Endothelial cell of umbilical vein (primary cell): ENCODE data around the gene GUK1. TPM values are rescaled to one million over a fixed set of nuclear protein-coding genes. Genes with fewer than 3 reads are reported as not detected.

ENCODE experiments used
- BruUV-seq: library from RNA; stranded (reverse); fragments of 400-500 nt; replicated peaks from 2 replicates; lab custom pipeline; 2021; lab: Mats Ljungman, UMichigan
- CTCF ChIA-PET: fragments of 300-600, 350-600 bp; sonication (Branson Sonifier 250); formaldehyde crosslinking; loops from one replicate; lab custom pipeline; 2021; ENCODE audit warnings: antibody characterized with exemption, inconsistent platforms; lab: Charles Lee
- POLR2A ChIA-PET: fragments of 300-600, 350-600 bp; sonication (Branson Sonifier 250); formaldehyde crosslinking; loops from one replicate; lab custom pipeline; 2021; ENCODE audit warnings: antibody characterized with exemption, inconsistent platforms; lab: Charles Lee
- DNase-seq: peaks from one replicate; pipeline ENCODE4 v3.0.0-alpha.2; 2011; ENCODE audit warnings: low read depth, low spot score
- FAIRE-seq: peaks from 2 replicates; lab custom pipeline; 2011; peaks lifted over from hg19 to GRCh38; lab: Jason Lieb, UNC
- H2AFZ ChIP-seq: 2 replicates; pipeline ENCODE4 v1.6.0; 2012; ENCODE audit warnings: low read depth, low read length, control low read depth, inconsistent platforms
- H3K27ac ChIP-seq: 2 replicates; pipeline ENCODE4 v1.5.1; 2011; ENCODE audit warnings: low read depth, mild to moderate bottlenecking, control low read depth, low read length, moderate library complexity; ENCODE audit not compliant: insufficient read depth
- H3K27me3 ChIP-seq, 2 experiments: 2 replicates each; pipeline versions ENCODE4 v1.6.0 to v1.6.1; 2011; ENCODE audit warnings: low read length in 2 of 2, mixed read lengths in 1 of 2; ENCODE audit not compliant: control insufficient read depth in 2 of 2, insufficient read depth in 2 of 2
- H3K36me3 ChIP-seq, 2 experiments: 2 replicates in 1 of 2; 3 replicates in 1 of 2; pipeline ENCODE4 v1.5.1; 2011; ENCODE audit warnings: low read length in 2 of 2, mild to moderate bottlenecking in 1 of 2, moderate library complexity in 1 of 2; ENCODE audit not compliant: control insufficient read depth in 2 of 2, insufficient read depth in 2 of 2; ENCODE audit errors: extremely low read depth in 1 of 2
- H3K4me1 ChIP-seq: 3 replicates; pipeline ENCODE4 v1.5.1; 2011; ENCODE audit warnings: mild to moderate bottlenecking, low read length; ENCODE audit not compliant: control insufficient read depth, insufficient read depth; ENCODE audit errors: extremely low read depth
- H3K4me2 ChIP-seq: 2 replicates; pipeline ENCODE4 v1.6.1; 2011; ENCODE audit warnings: low read length, control low read depth, mixed read lengths; ENCODE audit not compliant: insufficient read depth
- H3K4me3 ChIP-seq, 3 experiments: fragments of 200-600 bp in 1 of 3; sonication (generic), shearing (Covaris generic) in 1 of 3; replicated peaks in 1 of 3; 2 replicates each; pipeline ENCODE4 v1.5.1; 2011 to 2016; ENCODE audit warnings: control low read depth in 3 of 3, low read length in 3 of 3, mild to moderate bottlenecking in 2 of 3, inconsistent platforms in 1 of 3, low read depth in 1 of 3, moderate library complexity in 1 of 3; ENCODE audit not compliant: insufficient read depth in 1 of 3
- H3K79me2 ChIP-seq: 2 replicates; pipeline ENCODE4 v1.6.0; 2012; ENCODE audit warnings: low read length, inconsistent platforms; ENCODE audit not compliant: control insufficient read depth, insufficient read depth
- H3K9ac ChIP-seq: replicated peaks from 2 replicates; pipeline ENCODE3; 2011; ENCODE audit warnings: low read length, control low read depth; ENCODE audit not compliant: insufficient read depth; ENCODE audit errors: extremely low read depth
- H3K9me1 ChIP-seq: replicated peaks from 3 replicates; pipeline ENCODE4 v1.6.0; 2011; ENCODE audit warnings: mild to moderate bottlenecking, low read length; ENCODE audit not compliant: control insufficient read depth, insufficient read depth; ENCODE audit errors: extremely low read depth
- H3K9me3 ChIP-seq: replicated peaks from 2 replicates; pipeline ENCODE4 v1.5.1; 2012; ENCODE audit warnings: low read length, inconsistent platforms; ENCODE audit not compliant: control insufficient read depth, insufficient read depth
- H4K20me1 ChIP-seq: replicated peaks from 2 replicates; pipeline ENCODE3; 2011; ENCODE audit warnings: mild to moderate bottlenecking, low read length; ENCODE audit not compliant: control insufficient read depth, insufficient read depth; ENCODE audit errors: extremely low read depth
- EZH2 ChIP-seq: IDR thresholded peaks from 2 replicates; pipeline ENCODE4 v1.6.1; 2012; ENCODE audit warnings: borderline replicate concordance, low read depth, mild to moderate bottlenecking, moderate library complexity, low read length, inconsistent platforms; ENCODE audit not compliant: severe bottlenecking
- FOS ChIP-seq: IDR thresholded peaks from 2 replicates; pipeline ENCODE4 v1.6.1; 2011; ENCODE audit warnings: mild to moderate bottlenecking, low read length, moderate library complexity, borderline replicate concordance; ENCODE audit not compliant: insufficient read depth
- GATA2 ChIP-seq: IDR thresholded peaks from 2 replicates; pipeline ENCODE4 v1.7.0; 2011; ENCODE audit warnings: low read depth, mild to moderate bottlenecking, moderate library complexity, mixed read lengths, low read length; ENCODE audit not compliant: insufficient read length, insufficient read depth
- JUN ChIP-seq: IDR thresholded peaks from 2 replicates; pipeline ENCODE4 v1.6.1; 2011; ENCODE audit warnings: borderline replicate concordance, low read depth; ENCODE audit not compliant: insufficient read length, insufficient read depth
- MYC ChIP-seq: IDR thresholded peaks from one replicate; pipeline ENCODE4 v1.6.1; 2011; ENCODE audit warnings: mild to moderate bottlenecking, low read depth, low read length
- POLR2A ChIP-seq: IDR thresholded peaks from 2 replicates; pipeline ENCODE4 v1.6.1; 2012; ENCODE audit warnings: low read depth, mild to moderate bottlenecking, control low read depth, low read length
- POLR2AphosphoS5 ChIP-seq: IDR thresholded peaks from 2 replicates; pipeline ENCODE4 v1.6.1; 2012; ENCODE audit warnings: low read depth, mild to moderate bottlenecking, control low read depth, low read length, moderate library complexity; ENCODE audit not compliant: insufficient read depth
- dilution Hi-C: fragments of 300-500 bp; cut with MboI; formaldehyde crosslinking; loops from one replicate; pipeline ENCODE4 v1.15.0; 2019; ENCODE audit warnings: low sequenced_read_pairs; ENCODE audit not compliant: extremely low pct_ligation_motif_present
- intact Hi-C: fragments of 100-400 bp; cut with micrococcal nuclease; formaldehyde crosslinking; loops from one replicate; pipeline ENCODE4 v1.10.0; 2022
- polyA plus RNA-seq, 4 experiments: library from polyadenylated mRNA; depleted of rRNA in 3 of 4; stranded (reverse) in 3 of 4; unstranded in 1 of 4; fragments of >200 nt; gene quantifications; 2 replicates each; pipeline versions ENCODE4 v1.2.1 to v1.2.3, GENCODE V29; 2011 to 2012; ENCODE audit warnings: missing spikeins in 1 of 4
- total RNA-seq: library from RNA; stranded (reverse); gene quantifications from 2 replicates; pipeline ENCODE4 v1.2.3, GENCODE V29; 2021
- TF ChIP-seq, protein P1 (sequence below), 2 donors: IDR thresholded peaks; 1 replicate in 1 of 2; 2 replicates in 1 of 2; pipeline ENCODE4 v1.5.1; 2011; ENCODE audit warnings: low read length in 2 of 2, mild to moderate bottlenecking in 2 of 2, moderate library complexity in 2 of 2, control low read depth in 1 of 2, inconsistent platforms in 1 of 2, low read depth in 1 of 2; ENCODE audit not compliant: insufficient read depth in 1 of 2; ENCODE audit errors: extremely low read depth in 1 of 2
- TF ChIP-seq, protein P2 (sequence below): IDR thresholded peaks from 2 replicates; pipeline ENCODE4 v1.6.1; 2011; ENCODE audit not compliant: insufficient read depth, insufficient read length

Gene GUK1
- total and polyA plus RNA-seq, 2 donors (not counting 3 experiments of a cell fraction or from before 2014, with no cell fraction given) = 239 to 742 TPM

DNA sequence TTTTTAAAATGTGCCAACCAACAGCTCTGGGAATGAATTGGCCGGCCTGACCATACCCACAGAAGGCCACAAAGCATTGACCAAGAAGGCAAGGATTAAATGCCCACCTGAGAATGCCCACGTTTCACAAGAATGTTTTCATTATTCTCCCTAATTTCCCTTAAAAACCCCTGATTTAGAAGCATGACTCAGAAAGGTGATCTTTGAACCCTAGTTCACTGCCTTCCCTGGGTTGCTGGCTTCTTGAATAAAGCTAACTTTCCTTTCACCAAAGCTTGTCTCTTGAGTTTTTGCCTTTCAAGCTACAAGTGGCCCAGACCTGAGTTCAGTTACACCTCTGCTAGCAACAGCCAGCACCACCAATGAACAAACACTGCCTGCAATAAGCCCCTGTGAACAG is 16.6 kb upstream of the GUK1 start:
- Histone ChIP-seq H3K9me1 (no peaks in the 10 kb centered on the region), H3K9ac (no peak overlapping the region), H3K9me3 (no peaks in the 10 kb centered on the region), H3K4me2 (no peak overlapping the region), H3K79me2 (no peaks in the 10 kb centered on the region), H4K20me1 (no peaks in the 10 kb centered on the region), H3K27ac (no peak overlapping the region), H3K4me1 (no peaks in the 10 kb centered on the region), H3K4me3 (no peak overlapping the region), H3K27me3 (peaks cover 23 to 25% of the 10 kb centered on the region in 2 experiments), H2AFZ (no peak overlapping the region), H3K36me3 (no peaks in the 10 kb centered on the region)
- FAIRE-seq (no peak), DNase-seq (no peak)
- TF ChIP-seq JUN (no peak), EZH2 (no peak), GATA2 (no peak), POLR2AphosphoS5 (no peak), FOS (no peak), POLR2A (no peak), MYC (no peak)
- TF ChIP-seq, protein P1, sequence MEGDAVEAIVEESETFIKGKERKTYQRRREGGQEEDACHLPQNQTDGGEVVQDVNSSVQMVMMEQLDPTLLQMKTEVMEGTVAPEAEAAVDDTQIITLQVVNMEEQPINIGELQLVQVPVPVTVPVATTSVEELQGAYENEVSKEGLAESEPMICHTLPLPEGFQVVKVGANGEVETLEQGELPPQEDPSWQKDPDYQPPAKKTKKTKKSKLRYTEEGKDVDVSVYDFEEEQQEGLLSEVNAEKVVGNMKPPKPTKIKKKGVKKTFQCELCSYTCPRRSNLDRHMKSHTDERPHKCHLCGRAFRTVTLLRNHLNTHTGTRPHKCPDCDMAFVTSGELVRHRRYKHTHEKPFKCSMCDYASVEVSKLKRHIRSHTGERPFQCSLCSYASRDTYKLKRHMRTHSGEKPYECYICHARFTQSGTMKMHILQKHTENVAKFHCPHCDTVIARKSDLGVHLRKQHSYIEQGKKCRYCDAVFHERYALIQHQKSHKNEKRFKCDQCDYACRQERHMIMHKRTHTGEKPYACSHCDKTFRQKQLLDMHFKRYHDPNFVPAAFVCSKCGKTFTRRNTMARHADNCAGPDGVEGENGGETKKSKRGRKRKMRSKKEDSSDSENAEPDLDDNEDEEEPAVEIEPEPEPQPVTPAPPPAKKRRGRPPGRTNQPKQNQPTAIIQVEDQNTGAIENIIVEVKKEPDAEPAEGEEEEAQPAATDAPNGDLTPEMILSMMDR (IDR thresholded peaks at IDR 0.05; ENCODE audit: extremely low read depth in 1 of 2, insufficient read depth in 1 of 2, low read depth in 1 of 2, low read length in 2 of 2) = no peak
- TF ChIP-seq, protein P2, sequence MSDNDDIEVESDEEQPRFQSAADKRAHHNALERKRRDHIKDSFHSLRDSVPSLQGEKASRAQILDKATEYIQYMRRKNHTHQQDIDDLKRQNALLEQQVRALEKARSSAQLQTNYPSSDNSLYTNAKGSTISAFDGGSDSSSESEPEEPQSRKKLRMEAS = no peak
- ChIA-PET POLR2A (no interaction called here), CTCF (interaction anchor here (1.7 kb wide), 1 partner anchor 124 kb away, joined by 9 read pairs; no protein-coding TSS in a partner anchor)
- no TSS peak for BruUV-seq
- dilution Hi-C loops = loop anchor here (10.0 kb wide), 1 partner anchor 61 kb away; no protein-coding TSS in a partner anchor
- intact Hi-C loops = no loop called here
